ENCODE data around the gene ARMC3.
"Not testable (repeated sequence)": the region's sequence is repeated elsewhere in the genome, so short reads cannot be mapped to it uniquely, and the experiment has no call there.

ARMC3 gene

DNA sequence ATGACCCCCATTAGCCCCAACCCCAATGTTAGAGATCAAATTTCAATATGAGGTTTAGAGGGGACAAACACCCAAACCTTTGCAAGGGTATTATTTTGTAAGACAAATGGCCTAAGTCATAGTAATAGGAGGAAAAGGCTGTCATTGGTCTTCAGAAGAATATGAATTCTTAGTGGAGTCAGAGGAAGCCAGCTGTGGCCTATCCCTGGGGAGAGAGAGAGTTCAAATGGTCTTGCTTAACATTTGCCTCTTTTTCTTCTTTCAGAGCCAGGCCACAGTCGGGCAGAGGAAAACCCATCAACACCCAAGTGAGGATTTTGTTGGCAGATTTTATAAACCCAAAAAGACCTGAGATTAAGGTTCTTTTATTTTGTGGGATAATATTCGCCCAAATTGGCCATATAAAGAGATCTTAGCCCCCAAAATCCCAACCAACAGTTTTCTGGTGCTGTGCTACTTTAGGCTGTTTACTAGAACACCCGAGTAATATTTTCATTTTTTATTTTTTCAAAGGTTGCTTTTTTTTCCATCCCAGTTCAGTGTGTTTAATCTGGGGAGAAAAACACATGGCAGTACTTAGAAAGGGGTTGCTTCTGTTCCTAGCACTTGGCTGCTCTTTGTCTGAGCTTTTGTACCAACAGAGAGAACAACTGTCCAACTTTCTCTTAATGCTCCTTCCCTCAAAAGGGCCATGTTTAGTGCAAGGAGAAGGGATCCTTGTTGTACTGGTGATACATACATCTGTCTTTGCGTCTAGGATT is 26.8 kb upstream of the ARMC3 start (continued):
- TF ChIP-seq, protein P1, sequence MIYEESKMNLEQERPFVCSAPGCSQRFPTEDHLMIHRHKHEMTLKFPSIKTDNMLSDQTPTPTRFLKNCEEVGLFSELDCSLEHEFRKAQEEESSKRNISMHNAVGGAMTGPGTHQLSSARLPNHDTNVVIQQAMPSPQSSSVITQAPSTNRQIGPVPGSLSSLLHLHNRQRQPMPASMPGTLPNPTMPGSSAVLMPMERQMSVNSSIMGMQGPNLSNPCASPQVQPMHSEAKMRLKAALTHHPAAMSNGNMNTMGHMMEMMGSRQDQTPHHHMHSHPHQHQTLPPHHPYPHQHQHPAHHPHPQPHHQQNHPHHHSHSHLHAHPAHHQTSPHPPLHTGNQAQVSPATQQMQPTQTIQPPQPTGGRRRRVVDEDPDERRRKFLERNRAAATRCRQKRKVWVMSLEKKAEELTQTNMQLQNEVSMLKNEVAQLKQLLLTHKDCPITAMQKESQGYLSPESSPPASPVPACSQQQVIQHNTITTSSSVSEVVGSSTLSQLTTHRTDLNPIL (CRISPR knock-in tag; IDR thresholded peaks at IDR 0.05; ENCODE audit: low read depth) = no peak
- no peak for TF ChIP-seq ZFP3 (CRISPR knock-in tag; IDR thresholded peaks at IDR 0.05)
- TF ChIP-seq ZNF70 (CRISPR knock-in tag; IDR thresholded peaks at IDR 0.05) = no peak
- no peak for TF ChIP-seq GLIS3 (CRISPR knock-in tag; IDR thresholded peaks at IDR 0.05)
- TF ChIP-seq TCF4 (CRISPR knock-in tag; IDR thresholded peaks at IDR 0.05; ENCODE audit: borderline replicate concordance) = no peak
- TF ChIP-seq, protein P2, sequence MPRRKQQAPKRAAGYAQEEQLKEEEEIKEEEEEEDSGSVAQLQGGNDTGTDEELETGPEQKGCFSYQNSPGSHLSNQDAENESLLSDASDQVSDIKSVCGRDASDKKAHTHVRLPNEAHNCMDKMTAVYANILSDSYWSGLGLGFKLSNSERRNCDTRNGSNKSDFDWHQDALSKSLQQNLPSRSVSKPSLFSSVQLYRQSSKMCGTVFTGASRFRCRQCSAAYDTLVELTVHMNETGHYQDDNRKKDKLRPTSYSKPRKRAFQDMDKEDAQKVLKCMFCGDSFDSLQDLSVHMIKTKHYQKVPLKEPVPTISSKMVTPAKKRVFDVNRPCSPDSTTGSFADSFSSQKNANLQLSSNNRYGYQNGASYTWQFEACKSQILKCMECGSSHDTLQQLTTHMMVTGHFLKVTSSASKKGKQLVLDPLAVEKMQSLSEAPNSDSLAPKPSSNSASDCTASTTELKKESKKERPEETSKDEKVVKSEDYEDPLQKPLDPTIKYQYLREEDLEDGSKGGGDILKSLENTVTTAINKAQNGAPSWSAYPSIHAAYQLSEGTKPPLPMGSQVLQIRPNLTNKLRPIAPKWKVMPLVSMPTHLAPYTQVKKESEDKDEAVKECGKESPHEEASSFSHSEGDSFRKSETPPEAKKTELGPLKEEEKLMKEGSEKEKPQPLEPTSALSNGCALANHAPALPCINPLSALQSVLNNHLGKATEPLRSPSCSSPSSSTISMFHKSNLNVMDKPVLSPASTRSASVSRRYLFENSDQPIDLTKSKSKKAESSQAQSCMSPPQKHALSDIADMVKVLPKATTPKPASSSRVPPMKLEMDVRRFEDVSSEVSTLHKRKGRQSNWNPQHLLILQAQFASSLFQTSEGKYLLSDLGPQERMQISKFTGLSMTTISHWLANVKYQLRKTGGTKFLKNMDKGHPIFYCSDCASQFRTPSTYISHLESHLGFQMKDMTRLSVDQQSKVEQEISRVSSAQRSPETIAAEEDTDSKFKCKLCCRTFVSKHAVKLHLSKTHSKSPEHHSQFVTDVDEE (CRISPR knock-in tag; IDR thresholded peaks at IDR 0.05) = no peak

DNA sequence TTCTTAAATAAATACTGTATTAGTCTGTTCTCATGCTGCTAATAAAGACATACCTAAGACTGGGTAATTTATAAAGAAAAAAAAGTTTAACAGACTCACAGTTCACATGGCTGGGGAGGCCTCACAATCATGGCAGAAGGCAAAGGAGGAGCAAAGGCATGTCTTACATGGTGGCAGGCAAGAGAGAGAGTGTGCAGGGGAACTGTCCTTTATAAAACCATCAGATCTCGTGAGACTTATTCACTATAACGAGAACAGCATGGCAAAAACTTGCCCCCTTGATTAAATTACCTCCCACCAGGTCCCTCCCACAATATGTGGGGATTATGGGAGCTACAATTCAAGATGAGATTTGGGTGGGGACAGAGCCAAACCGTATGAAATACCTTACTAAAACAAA is 25.7 kb upstream of the ARMC3 start:
- ATAC-seq = not testable (repeated sequence)

DNA sequence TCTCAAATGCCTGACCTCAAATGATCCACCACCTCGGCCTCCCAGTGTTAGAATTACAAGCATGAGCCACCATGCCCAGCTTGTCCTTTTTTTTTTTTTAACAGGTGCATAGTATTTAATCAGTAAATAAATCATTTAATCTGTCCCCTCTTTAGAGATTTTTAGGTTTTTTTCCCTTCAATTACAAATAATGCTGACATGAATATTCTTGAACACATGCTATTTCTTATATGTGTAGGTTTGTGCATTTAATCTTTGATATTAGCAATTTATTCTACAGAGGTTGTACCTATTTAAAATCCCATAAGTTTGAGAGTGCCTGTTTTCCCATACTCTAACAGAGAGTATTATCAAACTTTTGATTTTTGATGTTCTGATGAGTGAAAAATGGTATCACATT is 24.2 kb upstream of the ARMC3 start:
- TF ChIP-seq SNAI2 (CRISPR knock-in tag; IDR thresholded peaks at IDR 0.05) (no peak), ISL1 (CRISPR knock-in tag; IDR thresholded peaks at IDR 0.05) (no peak), OSR1 (CRISPR knock-in tag; IDR thresholded peaks at IDR 0.05) (no peak), ZFP30 (CRISPR knock-in tag; IDR thresholded peaks at IDR 0.05) (no peak), PPARA (CRISPR knock-in tag; IDR thresholded peaks at IDR 0.05; ENCODE audit: borderline replicate concordance) (no peak), TOX (CRISPR knock-in tag; IDR thresholded peaks at IDR 0.05; ENCODE audit: borderline replicate concordance) (no peak), BACH2 (CRISPR knock-in tag; IDR thresholded peaks at IDR 0.05; ENCODE audit: borderline replicate concordance) (no peak), TCF4 (CRISPR knock-in tag; IDR thresholded peaks at IDR 0.05; ENCODE audit: borderline replicate concordance) (no peak), ARNTL (CRISPR knock-in tag; IDR thresholded peaks at IDR 0.05; ENCODE audit: borderline replicate concordance, low read depth) (no peak), ZC3H10 (CRISPR knock-in tag; IDR thresholded peaks at IDR 0.05) (no peak), ZFP3 (CRISPR knock-in tag; IDR thresholded peaks at IDR 0.05) (no peak), ESRRG (CRISPR knock-in tag; IDR thresholded peaks at IDR 0.05) (no peak), RARB (CRISPR knock-in tag; IDR thresholded peaks at IDR 0.05) (no peak)
- TF ChIP-seq, protein P3, sequence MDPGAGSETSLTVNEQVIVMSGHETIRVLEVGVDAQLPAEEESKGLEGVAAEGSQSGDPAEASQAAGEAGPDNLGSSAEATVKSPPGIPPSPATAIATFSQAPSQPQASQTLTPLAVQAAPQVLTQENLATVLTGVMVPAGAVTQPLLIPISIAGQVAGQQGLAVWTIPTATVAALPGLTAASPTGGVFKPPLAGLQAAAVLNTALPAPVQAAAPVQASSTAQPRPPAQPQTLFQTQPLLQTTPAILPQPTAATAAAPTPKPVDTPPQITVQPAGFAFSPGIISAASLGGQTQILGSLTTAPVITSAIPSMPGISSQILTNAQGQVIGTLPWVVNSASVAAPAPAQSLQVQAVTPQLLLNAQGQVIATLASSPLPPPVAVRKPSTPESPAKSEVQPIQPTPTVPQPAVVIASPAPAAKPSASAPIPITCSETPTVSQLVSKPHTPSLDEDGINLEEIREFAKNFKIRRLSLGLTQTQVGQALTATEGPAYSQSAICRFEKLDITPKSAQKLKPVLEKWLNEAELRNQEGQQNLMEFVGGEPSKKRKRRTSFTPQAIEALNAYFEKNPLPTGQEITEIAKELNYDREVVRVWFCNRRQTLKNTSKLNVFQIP (CRISPR knock-in tag; IDR thresholded peaks at IDR 0.05; ENCODE audit: borderline replicate concordance, low read depth) = no peak
- TF ChIP-seq, protein P4, sequence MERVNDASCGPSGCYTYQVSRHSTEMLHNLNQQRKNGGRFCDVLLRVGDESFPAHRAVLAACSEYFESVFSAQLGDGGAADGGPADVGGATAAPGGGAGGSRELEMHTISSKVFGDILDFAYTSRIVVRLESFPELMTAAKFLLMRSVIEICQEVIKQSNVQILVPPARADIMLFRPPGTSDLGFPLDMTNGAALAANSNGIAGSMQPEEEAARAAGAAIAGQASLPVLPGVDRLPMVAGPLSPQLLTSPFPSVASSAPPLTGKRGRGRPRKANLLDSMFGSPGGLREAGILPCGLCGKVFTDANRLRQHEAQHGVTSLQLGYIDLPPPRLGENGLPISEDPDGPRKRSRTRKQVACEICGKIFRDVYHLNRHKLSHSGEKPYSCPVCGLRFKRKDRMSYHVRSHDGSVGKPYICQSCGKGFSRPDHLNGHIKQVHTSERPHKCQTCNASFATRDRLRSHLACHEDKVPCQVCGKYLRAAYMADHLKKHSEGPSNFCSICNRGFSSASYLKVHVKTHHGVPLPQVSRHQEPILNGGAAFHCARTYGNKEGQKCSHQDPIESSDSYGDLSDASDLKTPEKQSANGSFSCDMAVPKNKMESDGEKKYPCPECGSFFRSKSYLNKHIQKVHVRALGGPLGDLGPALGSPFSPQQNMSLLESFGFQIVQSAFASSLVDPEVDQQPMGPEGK (CRISPR knock-in tag; IDR thresholded peaks at IDR 0.05; ENCODE audit: borderline replicate concordance) = no peak
- no peak for ATAC-seq

DNA sequence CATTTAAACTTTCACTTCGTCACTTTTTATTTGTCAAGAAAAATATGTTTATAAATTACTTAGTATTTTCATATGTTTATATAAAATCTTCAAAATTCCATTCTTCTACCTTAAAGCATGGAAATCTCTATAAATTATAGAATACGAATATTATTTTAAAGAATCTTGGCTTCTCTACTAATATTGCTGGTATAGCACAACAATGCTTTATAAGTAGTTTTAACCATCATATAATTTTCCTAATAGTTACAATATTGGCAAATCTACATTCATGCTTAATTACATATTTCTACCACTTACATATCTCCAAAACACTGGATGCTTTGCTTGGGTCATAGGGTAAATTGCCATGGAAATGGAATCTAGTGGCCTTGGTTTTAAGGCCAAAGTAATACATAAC is 21.1 kb upstream of the ARMC3 start:
- TF ChIP-seq, protein P2 (CRISPR knock-in tag; IDR thresholded peaks at IDR 0.05) = no peak
- TF ChIP-seq ZNF565 (CRISPR knock-in tag; conservative IDR thresholded peaks at IDR 0.05; ENCODE audit: low read depth) (no peak), ARNTL (CRISPR knock-in tag; IDR thresholded peaks at IDR 0.05; ENCODE audit: borderline replicate concordance, low read depth) (no peak), OSR1 (CRISPR knock-in tag; IDR thresholded peaks at IDR 0.05) (no peak)
- TF ChIP-seq, protein P5, sequence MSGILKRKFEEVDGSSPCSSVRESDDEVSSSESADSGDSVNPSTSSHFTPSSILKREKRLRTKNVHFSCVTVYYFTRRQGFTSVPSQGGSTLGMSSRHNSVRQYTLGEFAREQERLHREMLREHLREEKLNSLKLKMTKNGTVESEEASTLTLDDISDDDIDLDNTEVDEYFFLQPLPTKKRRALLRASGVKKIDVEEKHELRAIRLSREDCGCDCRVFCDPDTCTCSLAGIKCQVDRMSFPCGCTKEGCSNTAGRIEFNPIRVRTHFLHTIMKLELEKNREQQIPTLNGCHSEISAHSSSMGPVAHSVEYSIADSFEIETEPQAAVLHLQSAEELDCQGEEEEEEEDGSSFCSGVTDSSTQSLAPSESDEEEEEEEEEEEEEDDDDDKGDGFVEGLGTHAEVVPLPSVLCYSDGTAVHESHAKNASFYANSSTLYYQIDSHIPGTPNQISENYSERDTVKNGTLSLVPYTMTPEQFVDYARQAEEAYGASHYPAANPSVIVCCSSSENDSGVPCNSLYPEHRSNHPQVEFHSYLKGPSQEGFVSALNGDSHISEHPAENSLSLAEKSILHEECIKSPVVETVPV (CRISPR knock-in tag; IDR thresholded peaks at IDR 0.05) = no peak
- no peak for ATAC-seq
